A673 (cell line): ENCODE data around the gene COMMD3. TPM values are rescaled to one million over a fixed set of nuclear protein-coding genes. Genes with fewer than 3 reads are reported as not detected.

ENCODE experiments used
- BruUV-seq: library from RNA; stranded (reverse); fragments of 400-500 nt; replicated peaks from 2 replicates; lab custom pipeline; 2021; lab: Mats Ljungman, UMichigan
- CTCF ChIA-PET: fragments of 300-600 bp; sonication (Branson Sonifier 250); formaldehyde crosslinking; loops from one replicate; lab custom pipeline; 2022; ENCODE audit warnings: antibody characterized with exemption; lab: Charles Lee
- POLR2A ChIA-PET: fragments of 300-600 bp; sonication (Branson Sonifier 250); formaldehyde crosslinking; loops from one replicate; lab custom pipeline; 2022; ENCODE audit warnings: antibody characterized with exemption; ENCODE audit not compliant: low non-redundant PET; lab: Charles Lee
- DNase-seq: peaks from one replicate; pipeline ENCODE4 v3.0.0-alpha.2; 2015; ENCODE audit warnings: low spot score
- H3K27ac ChIP-seq: fragments of 200-600 bp; sonication (generic); 2 replicates; pipeline ENCODE4 v1.5.1; 2016; ENCODE audit warnings: mixed run types, low read depth, mild to moderate bottlenecking, mixed read lengths, antibody characterized with exemption, low read length; ENCODE audit not compliant: poor library complexity, severe bottlenecking
- H3K27me3 ChIP-seq: fragments of 200-600 bp; sonication (generic); replicated peaks from 2 replicates; pipeline ENCODE4 v1.6.1; 2017; ENCODE audit warnings: mixed run types, low read depth, mild to moderate bottlenecking, mixed read lengths, antibody characterized with exemption, low read length; ENCODE audit not compliant: insufficient read depth, poor library complexity
- H3K36me3 ChIP-seq: fragments of 200-600 bp; sonication (generic); 2 replicates; pipeline ENCODE4 v1.6.1; 2016; ENCODE audit warnings: mixed run types, mild to moderate bottlenecking, mixed read lengths, antibody characterized with exemption, low read length; ENCODE audit not compliant: insufficient read depth, poor library complexity, severe bottlenecking
- H3K4me1 ChIP-seq: fragments of 200-600 bp; sonication (generic); 2 replicates; pipeline ENCODE4 v1.6.1; 2017; ENCODE audit warnings: mixed run types, mild to moderate bottlenecking, mixed read lengths, antibody characterized with exemption, low read length; ENCODE audit not compliant: insufficient read depth, poor library complexity, severe bottlenecking
- H3K4me3 ChIP-seq: fragments of 200-600 bp; sonication (generic); 2 replicates; pipeline ENCODE4 v1.5.1; 2016; ENCODE audit warnings: low read depth, mixed run types, mild to moderate bottlenecking, mixed read lengths, low read length; ENCODE audit not compliant: poor library complexity, severe bottlenecking
- H3K9me3 ChIP-seq: fragments of 200-600 bp; sonication (generic); 2 replicates; pipeline ENCODE4 v1.6.1; 2016; ENCODE audit warnings: mixed run types, low read depth, mild to moderate bottlenecking, mixed read lengths, antibody characterized with exemption, low read length; ENCODE audit not compliant: poor library complexity, severe bottlenecking
- CTCF ChIP-seq: fragments of 300-800, 200-600 bp; sonication (generic); conservative IDR thresholded peaks from 2 replicates; pipeline ENCODE4 v1.5.1; 2017; ENCODE audit warnings: low read depth, mild to moderate bottlenecking, antibody characterized with exemption, low read length, moderate library complexity, mixed read lengths
- EZH2 ChIP-seq: fragments of 200-600 bp; sonication (generic); IDR thresholded peaks from 2 replicates; pipeline ENCODE4 v1.6.1; 2017; ENCODE audit warnings: borderline replicate concordance, low read depth, mild to moderate bottlenecking, mixed read lengths, antibody characterized with exemption, low read length; ENCODE audit not compliant: poor library complexity, severe bottlenecking
- intact Hi-C: fragments of 100-400 bp; cut with micrococcal nuclease; formaldehyde crosslinking; loops from one replicate; pipeline ENCODE4 v1.10.0; 2022; ENCODE audit not compliant: unreplicated experiment
- total RNA-seq: library from RNA; stranded (reverse); gene quantifications from 2 replicates; pipeline ENCODE4 v1.2.3, GENCODE V29; 2021

The COMMD3 gene
- total RNA-seq, 1 experiment from 2014 or later = 72.6 TPM

GRCh38 chr10:22293747-22294404, 22.3 kb upstream of the COMMD3 start:
- no peak overlapping the region for H3K27ac ChIP-seq
- no TSS peak for BruUV-seq
- peaks cover 3% of the 10 kb centered on the region for H3K9me3 ChIP-seq
- H3K4me3 ChIP-seq = no peak overlapping the region
- POLR2A ChIA-PET = no interaction called here
- no peak for TF ChIP-seq EZH2
- TF ChIP-seq CTCF = no peak
- intact Hi-C loops = no loop called here
- H3K4me1 ChIP-seq = peaks cover 8% of the 10 kb centered on the region
- no peaks in the 10 kb centered on the region for H3K36me3 ChIP-seq
- CTCF ChIA-PET = no interaction called here
- no peaks in the 10 kb centered on the region for H3K27me3 ChIP-seq
- DNase-seq = peak; percentile 80

GRCh38 chr10:22294694-22295093, 21.5 kb upstream of the COMMD3 start:
- CTCF ChIA-PET = no interaction called here
- peaks cover 2% of the 10 kb centered on the region for H3K9me3 ChIP-seq
- intact Hi-C loops = no loop called here

GRCh38 chr10:22301193-22301592, 15.0 kb upstream of the COMMD3 start:
- ChIA-PET CTCF (no interaction called here), POLR2A (no interaction called here)
- Histone ChIP-seq H3K4me1 (no peaks in the 10 kb centered on the region), H3K4me3 (no peak overlapping the region), H3K36me3 (no peaks in the 10 kb centered on the region), H3K9me3 (no peaks in the 10 kb centered on the region), H3K27ac (no peak overlapping the region), H3K27me3 (no peaks in the 10 kb centered on the region)
- intact Hi-C loops = no loop called here
- no peak for TF ChIP-seq CTCF
- TF ChIP-seq EZH2 = no peak
- no TSS peak for BruUV-seq
- DNase-seq = no peak

More at GRCh38 chr10:22294694-22295093, 21.5 kb upstream of the COMMD3 start:
- H3K36me3 ChIP-seq = no peaks in the 10 kb centered on the region
- BruUV-seq = no TSS peak
- H3K27me3 ChIP-seq = no peaks in the 10 kb centered on the region
- no peak overlapping the region for H3K4me3 ChIP-seq
- no peak for DNase-seq
- H3K27ac ChIP-seq = no peak overlapping the region
- H3K4me1 ChIP-seq = peaks cover 8% of the 10 kb centered on the region
- TF ChIP-seq CTCF (no peak), EZH2 (no peak)
- POLR2A ChIA-PET = no interaction called here
